Measurements from ENCODE around the gene ESPL1.

The ESPL1 gene

DNA sequence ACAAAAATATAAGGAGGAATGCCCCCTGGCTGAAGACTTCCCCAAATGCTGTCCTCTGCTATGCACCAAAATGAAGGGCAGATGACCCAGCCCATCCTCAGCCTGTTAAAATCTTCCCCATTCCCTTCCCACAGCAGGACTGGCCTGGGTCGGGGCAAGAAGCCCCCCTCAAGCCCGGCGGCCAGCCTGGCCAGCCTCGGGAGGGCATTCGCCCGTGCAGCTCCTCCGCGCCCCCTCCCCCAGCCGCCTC, 36.5 kb upstream of the ESPL1 start:
- DNase-seq (ENCODE audit: low read depth in 2 of 2) = no peak

DNA sequence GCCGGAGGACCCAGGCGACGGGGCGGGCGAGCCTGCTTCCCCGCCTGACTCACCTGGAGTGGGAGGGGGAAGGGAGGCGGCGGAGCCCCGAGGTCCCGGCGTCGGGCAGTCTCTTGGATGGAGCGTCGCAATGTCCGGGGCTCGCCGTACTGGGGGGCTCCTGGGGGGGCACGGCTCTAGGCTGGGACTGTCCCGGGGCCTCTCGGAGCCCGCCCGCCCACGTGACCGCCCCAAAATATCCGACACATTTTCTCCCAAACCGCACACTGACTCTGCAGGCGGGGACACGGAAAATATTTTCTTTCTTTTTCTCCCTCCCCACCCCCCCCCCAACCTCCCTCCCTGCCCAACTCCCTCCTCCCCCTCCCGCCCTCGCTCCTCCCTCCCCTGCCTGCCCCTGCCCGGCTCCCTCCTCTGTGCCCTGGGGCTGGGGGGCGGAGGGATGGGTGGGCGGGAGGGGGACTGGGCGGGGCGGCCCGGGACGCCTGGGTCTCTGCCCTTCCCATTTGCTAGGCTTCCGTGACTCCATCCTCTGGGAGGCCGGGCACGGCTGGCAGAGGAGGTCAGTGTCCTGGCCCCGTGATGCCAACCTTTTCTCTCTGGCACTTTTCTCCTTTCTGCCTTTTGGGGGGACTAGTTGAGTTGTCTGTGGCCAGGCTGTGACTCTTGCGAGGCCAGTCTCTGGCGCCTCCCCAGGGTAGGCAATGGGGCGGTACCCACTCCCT, 36.0 kb upstream of the ESPL1 start, which contains the start of gene RARG:
Gene RARG (minus strand): TSS at position 289 of the 725 bp plus-strand sequence. CDS start 4,664 bp downstream, outside the sequence.
- DNase-seq (ENCODE audit: low read depth in 2 of 2) = peak; percentile 55 to 65

DNA sequence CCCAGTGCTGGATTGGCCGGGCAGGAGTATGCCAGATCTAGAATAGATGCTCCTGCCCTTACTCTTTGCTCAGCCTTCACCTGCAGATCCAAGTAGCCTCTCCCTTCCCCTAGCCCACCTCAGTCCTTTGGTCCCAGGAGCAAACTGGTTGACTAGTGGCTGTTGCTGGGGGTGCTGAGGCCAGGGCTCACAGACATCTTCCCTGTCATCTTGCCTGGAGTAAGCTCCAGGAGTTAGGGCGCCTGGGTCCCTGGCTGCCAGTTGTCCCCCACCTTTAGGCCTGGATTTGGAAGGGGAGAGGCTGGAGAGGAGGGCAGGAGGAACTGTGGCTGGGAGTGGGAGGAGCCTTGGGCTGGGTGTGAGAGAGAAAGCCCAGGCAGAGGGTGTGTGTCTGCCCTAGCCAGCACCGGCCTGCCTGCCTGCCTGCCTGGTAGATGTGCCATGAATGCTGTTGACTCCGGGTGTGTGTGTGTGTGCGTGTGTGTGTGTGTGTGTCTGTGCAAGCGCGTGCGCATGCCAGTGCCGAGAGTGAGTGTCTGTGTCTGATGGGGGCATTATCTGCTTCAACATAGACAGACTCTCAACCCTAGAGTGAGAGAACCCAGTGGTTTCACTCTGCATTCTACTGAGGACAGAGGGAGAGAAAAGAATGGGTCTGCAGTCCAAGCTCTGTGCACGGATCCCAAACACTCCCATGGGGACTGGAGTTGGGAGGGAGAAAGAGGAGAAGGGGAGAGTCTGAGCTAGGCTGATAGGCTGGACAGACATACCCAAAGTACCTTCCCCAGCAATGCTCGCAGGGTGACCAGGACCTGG, 35.2 kb upstream of the ESPL1 start:
- no peak for DNase-seq (ENCODE audit: low read depth in 2 of 2)

DNA sequence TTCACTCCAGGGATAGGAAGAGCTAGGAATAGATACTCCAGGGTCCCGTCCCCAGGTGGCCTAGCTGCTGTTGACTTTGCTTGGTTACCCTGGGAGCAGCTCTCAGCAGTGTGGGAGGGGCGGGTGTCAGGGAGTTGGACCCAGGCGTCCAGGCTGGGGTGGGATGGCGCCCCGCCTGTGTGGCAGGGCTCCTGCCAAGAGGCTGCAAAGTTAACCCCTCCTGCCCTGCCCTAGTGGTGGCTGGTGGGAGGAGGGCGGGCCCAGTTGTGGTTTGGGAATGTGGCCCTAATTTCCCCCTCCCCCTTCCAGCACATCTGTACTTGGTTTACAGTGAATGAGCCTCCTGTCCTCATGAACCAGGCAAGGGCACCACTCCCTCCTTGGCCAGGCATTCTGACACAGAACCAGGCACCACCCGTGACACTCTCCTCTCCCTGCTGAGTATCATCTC, 34.4 kb upstream of the ESPL1 start:
- no peak for DNase-seq (ENCODE audit: low read depth in 2 of 2)

DNA sequence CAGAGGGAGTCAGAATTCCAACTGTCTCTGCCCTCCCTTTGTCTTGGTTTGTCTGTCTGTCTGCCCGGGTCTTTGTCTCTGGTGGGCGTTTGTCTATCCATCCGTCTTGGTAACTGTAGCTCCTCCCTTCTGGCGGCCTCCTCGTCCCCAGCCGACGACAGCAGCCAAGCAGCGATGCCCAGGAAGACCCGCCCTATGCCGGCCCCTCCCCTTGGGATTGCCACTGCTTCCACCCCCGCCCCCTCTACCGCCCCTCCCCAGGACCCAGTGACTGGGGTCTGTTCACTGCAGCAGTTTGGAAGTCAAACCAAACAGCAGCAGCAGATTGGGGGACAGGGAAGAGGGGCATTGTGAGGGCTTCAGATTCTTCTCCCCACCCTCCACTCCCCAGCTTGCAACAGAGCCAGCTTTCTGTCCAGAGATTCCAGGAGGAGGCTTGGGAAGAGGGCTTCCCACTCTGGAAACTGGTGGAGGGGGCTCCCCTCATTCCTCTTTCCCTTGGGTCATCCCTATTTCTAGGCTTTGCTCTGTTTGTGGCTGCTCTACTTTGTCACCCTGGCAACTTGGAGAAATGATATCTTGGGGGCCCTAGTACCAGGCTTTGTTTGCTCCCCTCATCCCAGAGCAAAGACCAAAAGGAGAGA, 33.7 kb upstream of the ESPL1 start:
- DNase-seq (ENCODE audit: low read depth in 2 of 2) = no peak

DNA sequence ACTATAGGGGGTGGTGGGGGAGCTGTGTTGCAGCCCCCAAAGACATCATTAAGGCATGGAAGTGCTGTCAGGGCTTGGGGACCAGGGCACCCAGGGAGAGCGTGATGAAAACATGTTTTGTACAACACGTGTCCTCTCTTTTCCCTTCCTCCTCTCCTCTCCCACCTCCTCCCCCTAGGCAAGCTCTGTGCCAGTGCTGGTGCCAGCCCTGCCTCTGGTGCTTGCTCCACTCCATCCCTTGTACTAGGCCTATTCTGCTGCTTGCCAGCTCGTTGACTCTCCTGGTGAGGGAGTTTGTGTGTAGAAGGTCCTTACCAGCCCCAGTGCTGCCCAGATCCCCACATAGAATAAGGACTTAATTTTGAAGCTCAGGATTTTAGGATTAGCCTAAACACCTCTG, 32.9 kb upstream of the ESPL1 start:
- no peak for DNase-seq (ENCODE audit: low read depth in 2 of 2)

DNA sequence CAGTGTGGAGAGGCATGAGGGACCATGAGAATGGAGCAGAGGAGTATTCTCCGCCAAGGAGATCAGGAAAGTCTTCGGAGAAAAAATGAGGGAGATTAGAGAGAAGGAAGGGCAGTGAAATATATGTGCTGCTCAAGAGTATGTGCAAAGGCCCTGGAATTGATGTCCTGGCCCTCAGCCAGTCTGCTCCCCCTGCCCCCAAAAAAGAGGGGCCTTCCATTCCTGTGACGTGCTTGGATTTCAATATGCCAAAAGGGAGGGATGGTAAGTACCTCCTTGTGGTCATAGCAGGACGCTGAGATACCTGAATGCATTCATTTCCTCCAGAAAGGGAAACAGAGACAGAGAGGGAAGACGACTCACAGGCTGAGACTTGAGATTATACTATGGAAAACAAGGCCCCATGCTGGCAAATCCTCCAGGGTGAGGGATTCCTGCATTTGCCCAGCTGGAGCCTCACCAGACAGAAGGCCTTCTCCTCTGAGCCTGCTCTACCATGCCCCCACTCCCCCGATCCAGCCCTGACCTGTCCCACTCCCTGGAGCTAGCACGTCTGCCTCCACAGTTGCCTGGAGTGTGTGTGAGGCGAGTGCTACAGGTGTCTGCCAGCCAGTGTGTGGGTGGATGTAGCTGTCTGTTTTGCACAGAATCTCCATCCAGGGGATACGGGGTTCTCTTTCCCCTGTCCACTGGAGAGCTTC, 32.2 kb upstream of the ESPL1 start:
- no peak for DNase-seq (ENCODE audit: low read depth in 2 of 2)

DNA sequence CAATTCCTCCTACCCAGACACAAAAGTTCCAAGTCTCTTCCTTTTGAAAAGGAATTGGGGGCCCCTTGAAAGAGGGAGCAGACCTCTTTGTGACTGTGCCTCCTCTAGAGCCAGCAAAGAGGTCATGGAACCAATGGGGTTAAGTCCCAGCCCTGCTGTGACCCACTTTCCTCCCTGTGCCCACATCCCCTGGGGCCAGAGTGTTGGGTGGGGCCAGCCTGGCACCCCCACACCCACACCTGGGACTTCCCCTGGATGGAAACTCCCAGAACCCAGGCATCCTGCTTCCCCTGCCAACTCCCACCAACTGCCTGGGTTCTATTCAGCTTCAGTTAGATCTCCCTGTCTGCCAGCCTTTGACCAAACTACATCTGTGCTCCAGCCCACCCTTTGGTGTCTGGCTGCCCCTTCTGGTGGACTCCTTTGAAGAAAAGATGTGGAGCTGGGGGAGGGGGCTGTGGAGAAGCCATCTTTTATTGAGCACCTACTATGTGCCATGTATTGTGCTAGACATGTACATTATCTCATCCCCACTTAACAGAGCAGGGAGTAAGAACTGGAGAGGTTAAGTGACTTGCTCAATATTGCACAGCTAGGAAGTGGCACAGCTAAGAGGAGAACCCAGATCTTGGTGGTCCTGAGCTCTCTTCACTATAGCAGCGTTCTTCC, 31.5 kb upstream of the ESPL1 start:
- no peak for DNase-seq (ENCODE audit: low read depth in 2 of 2)

DNA sequence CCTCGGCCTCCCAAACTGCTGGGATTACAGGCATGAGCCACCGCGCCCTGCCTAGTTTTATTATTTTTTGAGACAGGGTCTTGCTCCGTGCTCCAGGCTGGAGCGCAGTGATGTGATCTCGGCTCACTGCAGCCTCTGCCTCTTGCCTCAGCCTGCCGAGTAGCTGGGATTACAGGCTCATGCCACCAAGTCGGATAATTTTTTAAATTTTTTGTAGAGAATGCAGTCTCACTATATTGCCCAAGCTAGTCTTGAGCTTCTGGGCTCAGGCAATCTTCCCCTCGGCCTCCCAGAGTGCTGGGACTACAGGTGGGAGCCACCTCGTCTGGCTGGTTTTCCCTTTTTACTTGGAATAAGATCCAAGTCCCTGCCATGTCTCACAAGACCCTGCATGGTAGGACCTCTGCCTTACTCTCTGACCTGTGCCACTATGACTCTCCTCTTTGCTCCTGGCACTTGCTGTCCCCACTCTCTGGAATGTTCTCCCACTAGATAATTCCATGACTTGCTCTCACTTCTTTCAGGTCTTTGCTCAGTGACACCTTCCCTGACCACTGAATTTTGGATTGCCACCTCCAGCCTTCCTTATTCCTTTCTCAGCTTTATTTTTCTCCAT, 28.3 kb upstream of the ESPL1 start:
- DNase-seq (ENCODE audit: low read depth in 2 of 2) = no peak

DNA sequence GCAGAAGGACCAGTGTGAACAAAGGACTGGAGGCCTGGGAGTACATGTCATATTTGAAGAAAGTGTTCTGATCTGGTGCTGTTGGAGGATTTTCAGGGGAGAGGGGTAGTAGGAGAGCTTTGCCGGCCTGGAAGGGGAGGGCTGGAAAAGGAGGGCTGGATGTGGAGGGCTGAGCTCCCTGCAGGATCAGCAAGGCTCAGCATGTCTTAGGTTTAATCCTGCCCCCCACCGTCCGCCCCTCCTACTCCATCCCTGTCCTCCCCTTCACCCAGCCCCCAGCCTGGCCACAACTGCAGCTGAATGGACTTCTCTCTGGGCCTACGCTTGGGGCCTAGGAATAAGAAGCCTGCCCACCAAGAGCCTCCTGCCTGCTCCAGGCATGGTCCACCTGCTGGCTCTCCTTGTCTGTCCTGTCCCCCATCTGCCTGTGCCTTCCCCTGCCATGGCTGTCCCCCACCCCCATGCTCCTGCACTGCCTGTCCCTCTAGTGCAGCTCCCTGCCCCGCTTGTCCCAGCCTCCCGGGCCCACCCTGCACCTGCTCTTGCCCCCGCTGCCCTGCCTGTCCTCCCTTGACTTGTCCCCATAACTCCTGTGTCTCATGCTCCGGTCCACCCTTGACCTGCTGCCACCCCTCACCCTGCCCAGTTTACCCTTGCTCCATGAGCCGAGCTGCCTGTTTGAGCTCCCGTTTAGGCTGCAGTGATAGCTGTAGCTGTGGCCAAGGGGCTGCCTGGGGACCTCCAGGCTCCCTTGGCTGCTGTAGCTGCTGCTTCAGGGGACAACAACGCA, 26.3 kb upstream of the ESPL1 start:
- DNase-seq (ENCODE audit: low read depth in 2 of 2) = no peak

DNA sequence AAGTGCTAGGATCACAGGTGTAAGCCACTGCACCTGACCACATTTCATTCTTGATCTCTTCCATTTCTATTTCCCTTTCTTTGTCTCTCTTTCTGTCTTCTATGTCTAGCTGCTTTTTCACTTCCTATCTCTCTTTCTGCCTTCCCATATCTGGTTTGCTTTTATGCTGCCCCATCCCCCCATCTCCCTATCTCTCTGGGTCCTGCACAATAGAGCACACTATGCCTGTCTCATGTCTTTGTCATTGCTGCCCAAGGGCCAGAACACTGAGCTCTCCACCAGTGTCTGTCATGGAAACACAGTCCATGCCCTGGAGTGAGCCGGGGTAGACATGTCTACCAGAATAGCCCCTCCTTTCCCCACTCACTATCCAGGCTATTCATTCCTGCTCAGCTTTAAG, 23.8 kb upstream of the ESPL1 start:
- DNase-seq (ENCODE audit: low read depth in 2 of 2) = no peak

DNA sequence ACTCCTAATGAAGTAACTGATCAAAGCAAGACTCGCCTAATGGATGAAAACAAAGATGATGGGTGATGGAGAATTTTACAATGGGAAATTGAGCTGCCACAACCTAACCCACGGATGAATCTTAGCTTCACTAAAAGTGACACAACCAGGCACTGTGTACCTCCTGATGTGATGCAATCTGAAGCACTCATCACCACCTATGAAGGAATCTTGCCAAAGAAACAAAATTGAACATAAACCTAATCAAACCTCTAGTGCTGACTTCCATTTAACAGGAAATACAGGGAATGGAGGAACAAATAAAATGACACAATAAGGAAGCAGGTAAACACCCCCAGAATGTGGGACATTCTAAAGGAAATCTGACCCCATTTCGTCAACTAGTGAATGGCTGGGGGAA, 22.8 kb upstream of the ESPL1 start:
- DNase-seq (ENCODE audit: low read depth in 2 of 2) = no peak

DNA sequence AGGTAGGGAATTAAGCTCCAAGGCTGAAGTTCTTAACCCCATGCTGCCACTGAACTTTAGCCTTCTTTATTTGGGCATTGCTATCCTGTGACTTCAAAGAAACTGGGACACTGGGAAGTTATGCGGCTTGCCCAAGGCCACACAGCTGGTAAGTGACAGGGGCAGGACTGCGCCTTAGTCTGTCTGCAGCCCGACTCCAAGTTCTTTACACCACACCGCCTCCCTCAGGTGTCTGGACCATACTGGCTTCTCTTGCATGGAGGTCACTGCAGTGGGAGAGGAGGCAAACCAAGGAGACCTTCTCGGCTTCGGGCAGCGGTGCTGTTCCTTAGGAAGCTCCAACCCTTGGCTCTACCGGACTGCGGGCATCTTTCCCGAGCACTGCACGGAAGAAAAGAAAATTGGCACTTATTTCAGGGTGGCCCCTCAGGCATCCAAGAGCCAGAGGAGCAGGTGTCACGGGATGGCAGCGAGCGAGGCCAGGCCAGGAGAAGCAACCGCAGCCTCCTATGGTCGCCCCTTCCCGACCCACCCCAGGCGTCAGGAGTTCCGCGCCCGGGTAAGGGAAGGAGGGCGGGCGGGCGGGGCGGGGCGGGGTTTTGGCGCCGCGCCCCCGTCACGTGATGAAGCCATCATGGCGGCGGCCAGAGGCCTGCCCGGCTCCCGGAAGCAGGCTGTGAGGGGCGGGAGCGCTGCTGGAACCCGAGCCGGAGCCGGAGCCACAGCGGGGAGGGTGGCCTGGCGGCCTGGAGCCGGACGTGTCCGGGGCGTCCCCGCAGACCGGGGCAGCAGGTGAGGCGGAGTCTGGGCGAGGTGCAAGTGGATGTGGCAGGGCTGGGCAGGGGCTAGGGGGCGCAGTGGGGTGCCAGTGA, 16.4 kb upstream of the ESPL1 start:
- peak; percentile 43 to 50 for DNase-seq (ENCODE audit: low read depth in 2 of 2)

DNA sequence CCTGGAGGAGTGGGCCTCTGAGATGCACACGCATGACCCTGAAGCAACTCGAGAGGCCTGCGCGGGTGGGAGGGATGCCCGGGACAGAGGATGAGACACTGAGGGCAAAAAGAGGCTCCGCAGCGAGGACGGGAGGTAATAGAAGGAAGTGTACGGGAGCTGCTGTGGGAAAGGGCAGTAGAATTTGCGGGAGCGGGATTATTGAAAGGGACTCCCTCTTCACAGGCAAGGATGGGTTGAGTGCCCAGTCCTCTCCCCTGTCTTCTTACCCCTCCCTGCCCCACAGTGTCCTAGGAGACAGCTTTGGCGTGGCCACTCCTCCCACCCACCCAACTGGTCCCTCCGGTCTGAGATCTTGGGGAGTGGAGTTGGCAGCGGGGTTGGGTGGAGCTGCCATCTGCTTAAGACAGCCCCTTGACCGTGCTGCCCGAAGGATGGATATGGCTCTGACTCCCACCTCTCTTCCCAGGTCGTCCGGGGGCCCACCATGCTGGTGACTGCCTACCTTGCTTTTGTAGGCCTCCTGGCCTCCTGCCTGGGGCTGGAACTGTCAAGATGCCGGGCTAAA, 15.7 kb upstream of the ESPL1 start:
- DNase-seq (ENCODE audit: low read depth in 2 of 2) = no peak

DNA sequence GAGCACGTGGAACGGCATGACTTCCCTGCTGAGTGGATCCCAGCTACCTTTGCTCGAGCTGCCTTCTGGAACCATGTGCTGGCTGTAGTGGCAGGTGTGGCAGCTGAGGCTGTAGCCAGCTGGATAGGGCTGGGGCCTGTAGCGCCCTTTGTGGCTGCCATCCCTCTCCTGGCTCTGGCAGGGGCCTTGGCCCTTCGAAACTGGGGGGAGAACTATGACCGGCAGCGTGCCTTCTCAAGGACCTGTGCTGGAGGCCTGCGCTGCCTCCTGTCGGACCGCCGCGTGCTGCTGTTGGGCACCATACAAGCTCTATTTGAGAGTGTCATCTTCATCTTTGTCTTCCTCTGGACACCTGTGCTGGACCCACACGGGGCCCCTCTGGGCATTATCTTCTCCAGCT, 14.8 kb upstream of the ESPL1 start:
- DNase-seq (ENCODE audit: low read depth in 2 of 2) = no peak

DNA sequence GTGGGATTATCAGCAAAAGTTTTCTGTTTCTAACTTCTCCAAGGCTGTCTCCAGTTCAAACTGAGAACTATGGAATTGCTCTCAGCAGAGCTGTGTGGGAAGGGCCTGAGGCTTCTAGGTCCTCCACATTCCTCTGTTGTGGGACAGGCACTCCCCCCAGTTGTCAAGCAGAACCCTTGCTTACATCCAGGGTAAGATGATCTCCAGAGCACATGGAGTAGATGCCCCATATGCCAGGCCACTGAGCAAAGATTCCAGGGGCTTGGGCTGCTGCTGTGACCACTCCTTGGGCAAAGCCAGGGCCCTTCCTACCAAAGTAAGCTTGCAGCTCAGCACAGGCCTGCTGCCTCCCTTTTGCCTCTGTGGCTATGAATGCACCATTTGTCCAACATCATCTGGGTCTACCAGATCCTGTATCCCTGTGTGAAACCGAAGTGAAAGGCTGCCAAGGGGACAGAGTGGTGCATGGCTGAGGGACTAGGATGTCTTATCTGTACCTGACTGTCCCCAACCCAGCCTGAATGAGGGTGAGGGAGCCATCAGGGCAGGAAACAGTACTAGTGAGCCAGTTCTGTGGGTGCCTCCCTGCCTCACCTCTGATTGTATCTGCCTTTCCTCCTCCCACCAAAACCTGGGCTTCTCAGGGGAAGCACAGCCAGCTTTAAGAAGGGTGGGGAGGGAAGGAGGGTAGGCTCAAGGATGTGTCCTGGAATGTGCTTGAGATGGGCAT, 13.1 kb upstream of the ESPL1 start:
- DNase-seq (ENCODE audit: low read depth in 2 of 2) = no peak

DNA sequence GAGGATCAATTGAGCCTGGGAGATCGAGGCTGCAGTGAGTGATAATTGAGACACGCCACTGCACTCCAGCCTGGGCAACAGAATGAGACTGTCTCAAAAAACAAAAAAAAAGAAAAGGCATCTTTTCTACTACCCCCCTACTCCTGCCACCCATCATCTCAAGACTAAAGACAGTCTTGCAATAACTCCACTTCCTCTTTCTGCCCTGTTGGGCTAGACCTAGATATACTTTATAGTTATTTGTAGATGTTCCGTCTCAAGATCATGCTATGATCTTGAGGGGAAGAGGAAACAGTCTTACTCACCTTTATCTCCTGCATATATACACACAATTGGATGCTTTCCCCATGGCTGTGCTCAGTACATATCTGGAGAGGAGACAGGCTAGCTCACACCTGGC, 12.1 kb upstream of the ESPL1 start:
- no peak for DNase-seq (ENCODE audit: low read depth in 2 of 2)
